ENCODE data around the gene GPR17.

The GPR17 gene

DNA sequence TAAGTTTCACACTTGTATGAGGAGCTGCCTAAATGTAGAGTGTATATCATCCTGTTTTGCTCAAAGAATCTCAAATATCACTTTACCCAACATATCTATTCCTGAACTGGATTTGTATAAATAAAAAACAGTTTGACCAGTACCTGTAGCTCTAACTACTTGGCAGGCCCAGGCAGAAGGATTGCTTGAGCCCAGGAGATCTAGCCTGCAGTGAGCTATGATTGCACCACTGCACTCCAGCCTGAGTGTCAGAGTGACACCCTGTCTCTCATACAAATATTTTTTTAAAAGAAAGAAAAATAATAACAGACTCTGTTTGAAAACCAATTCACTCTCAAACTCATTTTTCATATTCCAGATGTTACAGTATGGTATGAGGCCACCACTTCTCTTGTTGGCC, 37.1 kb downstream of the GPR17 start:
- Histone ChIP-seq H3K4me3 (ENCODE audit: low read depth in 1 of 2, low read length in 1 of 2) (no peak overlapping the region), H3K36me3 (no peaks in the 10 kb centered on the region), H3K27me3 (peaks cover 60% of the 10 kb centered on the region), H3K9me3 (no peaks in the 10 kb centered on the region), H3K4me1 (ENCODE audit: control insufficient read depth in 1 of 2, insufficient read depth in 1 of 2, low read depth in 1 of 2, low read length in 1 of 2) (no peaks in the 10 kb centered on the region), H3K27ac (no peak overlapping the region)
- TF ChIP-seq, protein P1, sequence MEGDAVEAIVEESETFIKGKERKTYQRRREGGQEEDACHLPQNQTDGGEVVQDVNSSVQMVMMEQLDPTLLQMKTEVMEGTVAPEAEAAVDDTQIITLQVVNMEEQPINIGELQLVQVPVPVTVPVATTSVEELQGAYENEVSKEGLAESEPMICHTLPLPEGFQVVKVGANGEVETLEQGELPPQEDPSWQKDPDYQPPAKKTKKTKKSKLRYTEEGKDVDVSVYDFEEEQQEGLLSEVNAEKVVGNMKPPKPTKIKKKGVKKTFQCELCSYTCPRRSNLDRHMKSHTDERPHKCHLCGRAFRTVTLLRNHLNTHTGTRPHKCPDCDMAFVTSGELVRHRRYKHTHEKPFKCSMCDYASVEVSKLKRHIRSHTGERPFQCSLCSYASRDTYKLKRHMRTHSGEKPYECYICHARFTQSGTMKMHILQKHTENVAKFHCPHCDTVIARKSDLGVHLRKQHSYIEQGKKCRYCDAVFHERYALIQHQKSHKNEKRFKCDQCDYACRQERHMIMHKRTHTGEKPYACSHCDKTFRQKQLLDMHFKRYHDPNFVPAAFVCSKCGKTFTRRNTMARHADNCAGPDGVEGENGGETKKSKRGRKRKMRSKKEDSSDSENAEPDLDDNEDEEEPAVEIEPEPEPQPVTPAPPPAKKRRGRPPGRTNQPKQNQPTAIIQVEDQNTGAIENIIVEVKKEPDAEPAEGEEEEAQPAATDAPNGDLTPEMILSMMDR (IDR thresholded peaks at IDR 0.05), result no peak

DNA sequence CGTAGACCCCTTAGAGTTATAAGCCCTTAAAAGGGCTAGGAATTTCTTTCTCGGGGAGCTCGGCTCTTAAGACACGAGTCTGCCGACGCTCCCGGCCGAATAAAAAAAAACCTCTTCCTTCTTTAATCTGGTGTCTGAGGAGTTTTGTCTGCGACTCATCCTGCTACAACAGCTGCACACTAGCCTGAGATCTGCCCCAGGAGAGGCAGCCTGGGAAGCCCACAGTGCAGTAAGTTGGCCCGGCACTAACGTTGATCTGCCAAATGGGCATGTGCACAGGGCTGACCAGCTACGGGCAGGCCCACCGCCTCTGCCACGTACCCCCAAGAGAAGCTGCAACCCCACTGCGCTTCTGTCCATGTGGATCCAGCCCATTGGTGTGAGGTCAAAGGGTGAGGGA, 37.8 kb downstream of the GPR17 start:
- no peaks in the 10 kb centered on the region for H3K4me1 ChIP-seq (ENCODE audit: control insufficient read depth in 1 of 2, insufficient read depth in 1 of 2, low read depth in 1 of 2, low read length in 1 of 2)
- H3K9me3 ChIP-seq, result no peaks in the 10 kb centered on the region
- H3K4me3 ChIP-seq (ENCODE audit: low read depth in 1 of 2, low read length in 1 of 2), result no peak overlapping the region
- TF ChIP-seq, protein P1 (IDR thresholded peaks at IDR 0.05), result no peak
- H3K27me3 ChIP-seq, result peaks cover 59% of the 10 kb centered on the region
- no peaks in the 10 kb centered on the region for H3K36me3 ChIP-seq
- H3K27ac ChIP-seq, result no peak overlapping the region

DNA sequence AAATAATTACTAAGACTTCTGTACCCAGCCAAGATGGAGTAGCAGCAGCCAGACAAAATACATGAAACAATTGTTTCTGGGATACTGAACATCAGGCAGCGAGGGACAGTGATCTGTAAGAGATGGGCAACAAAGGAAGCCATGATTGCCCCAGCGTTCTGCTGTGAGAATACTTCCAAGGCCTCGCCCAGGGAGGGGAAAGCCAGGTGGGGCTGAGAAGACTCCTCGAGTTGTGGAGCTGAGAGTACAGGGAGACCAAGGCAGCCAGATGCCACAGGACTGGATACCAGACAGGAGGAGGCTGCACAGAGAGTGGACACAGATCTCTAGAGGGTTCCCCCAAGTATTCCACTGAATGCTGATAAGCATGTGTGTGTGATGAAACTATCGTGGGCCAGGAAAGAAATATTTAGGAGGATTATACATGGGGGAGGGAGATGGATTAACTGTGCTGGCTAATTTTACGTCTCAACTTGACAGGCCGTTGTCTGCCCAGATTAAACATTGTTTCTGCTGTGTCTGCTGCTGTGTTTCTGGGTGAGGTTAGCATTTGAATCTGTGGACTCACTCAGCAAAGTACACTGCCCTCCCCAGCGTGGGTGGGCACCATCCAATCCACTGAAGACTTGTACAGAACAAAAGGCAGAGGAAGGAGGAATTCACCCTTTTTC, 39.6 kb downstream of the GPR17 start:
- H3K36me3 ChIP-seq, result no peaks in the 10 kb centered on the region
- H3K27ac ChIP-seq, result no peak overlapping the region
- H3K9me3 ChIP-seq, result peaks cover 5% of the 10 kb centered on the region
- TF ChIP-seq, protein P1 (IDR thresholded peaks at IDR 0.05), result no peak
- H3K27me3 ChIP-seq, result peaks cover 43% of the 10 kb centered on the region
- no peak overlapping the region for H3K4me3 ChIP-seq (ENCODE audit: low read depth in 1 of 2, low read length in 1 of 2)
- H3K4me1 ChIP-seq (ENCODE audit: control insufficient read depth in 1 of 2, insufficient read depth in 1 of 2, low read depth in 1 of 2, low read length in 1 of 2), result no peaks in the 10 kb centered on the region

DNA sequence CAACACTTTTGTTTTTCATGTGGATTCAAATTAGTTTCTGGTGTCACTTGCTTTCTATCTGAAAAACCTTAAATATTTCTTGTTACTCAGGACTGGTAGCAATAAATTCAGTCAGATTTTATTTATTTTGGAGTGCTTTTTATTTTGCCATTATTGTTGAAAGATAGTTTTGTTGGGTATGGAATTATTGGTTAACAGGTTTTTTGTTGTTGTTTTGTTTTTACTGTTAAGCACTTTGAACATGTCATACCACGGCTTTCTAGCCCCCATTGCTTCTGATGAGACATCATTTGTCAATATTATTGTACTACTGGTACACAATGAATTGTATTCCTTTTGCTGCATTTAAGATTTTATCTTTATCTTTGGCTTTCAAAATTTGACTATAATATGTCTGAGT, 42.5 kb downstream of the GPR17 start:
- peaks cover 8% of the 10 kb centered on the region for H3K9me3 ChIP-seq
- TF ChIP-seq, protein P1 (IDR thresholded peaks at IDR 0.05), result no peak
- no peaks in the 10 kb centered on the region for H3K4me1 ChIP-seq (ENCODE audit: control insufficient read depth in 1 of 2, insufficient read depth in 1 of 2, low read depth in 1 of 2, low read length in 1 of 2)
- H3K27me3 ChIP-seq, result peaks cover 24% of the 10 kb centered on the region
- H3K36me3 ChIP-seq, result no peaks in the 10 kb centered on the region
- no peak overlapping the region for H3K27ac ChIP-seq
- no peak overlapping the region for H3K4me3 ChIP-seq (ENCODE audit: low read depth in 1 of 2, low read length in 1 of 2)

GRCh38 chr2:127690696-127691095, 44.7 kb downstream of the GPR17 start:
- Histone ChIP-seq H3K27ac (no peak overlapping the region), H3K4me1 (ENCODE audit: control insufficient read depth in 1 of 2, insufficient read depth in 1 of 2, low read depth in 1 of 2, low read length in 1 of 2) (peaks cover 0 to 5% of the 10 kb centered on the region in 2 experiments), H3K36me3 (no peaks in the 10 kb centered on the region), H3K9me3 (peaks cover 8% of the 10 kb centered on the region), H3K27me3 (peaks cover 32% of the 10 kb centered on the region), H3K4me3 (ENCODE audit: low read depth in 1 of 2, low read length in 1 of 2) (no peak overlapping the region)
- TF ChIP-seq, protein P1 (IDR thresholded peaks at IDR 0.05), result no peak
